ENCODE data around the gene HMGA1.
A peak's percentile ranks its signal among the peaks of the same experiment; 100 is the strongest.

Gene HMGA1

GRCh38 chr6:34237316-34237721 is 646 bp downstream of the HMGA1 start:
- no peak for TF ChIP-seq CTCF (IDR thresholded peaks at IDR 0.05; ENCODE audit: low read depth, low read length, missing control alignments)
- Histone ChIP-seq H3K36me3 (replicated peaks) (peaks cover 17% of the 10 kb centered on the region), H3K27ac (peak overlapping the region; percentile 76), H3K27me3 (replicated peaks) (no peaks in the 10 kb centered on the region), H3K4me3 (ENCODE audit: low read depth, low read length) (peak overlapping the region; percentile 82)
- in situ Hi-C loops (cut with HindIII; ENCODE audit: low pct_ligation_motif_present, low sequenced_read_pairs) = no loop called here
- no peak for DNase-seq

- Histone ChIP-seq H3K4me3 (ENCODE audit: low read depth, low read length) (peak overlapping the region; percentile 82), H3K36me3 (replicated peaks) (peaks cover 20% of the 10 kb centered on the region), H3K27me3 (replicated peaks) (no peaks in the 10 kb centered on the region), H3K27ac (peak overlapping the region; percentile 63)
- TF ChIP-seq CTCF (IDR thresholded peaks at IDR 0.05; ENCODE audit: low read depth, low read length, missing control alignments) = peak; percentile 34
- in situ Hi-C loops (cut with HindIII; ENCODE audit: low pct_ligation_motif_present, low sequenced_read_pairs) = no loop called here
- DNase-seq = no peak
These were observed 1.3 kb downstream of the HMGA1 start for GRCh38 chr6:34237722-34238584.

GRCh38 chr6:34238585-34239499 is 2.2 kb downstream of the HMGA1 start:
- TF ChIP-seq CTCF (IDR thresholded peaks at IDR 0.05; ENCODE audit: low read depth, low read length, missing control alignments) = no peak
- Histone ChIP-seq H3K27me3 (replicated peaks) (no peaks in the 10 kb centered on the region), H3K27ac (no peak overlapping the region), H3K4me3 (ENCODE audit: low read depth, low read length) (peak overlapping the region; percentile 82), H3K36me3 (replicated peaks) (peaks cover 26% of the 10 kb centered on the region)
- in situ Hi-C loops (cut with HindIII; ENCODE audit: low pct_ligation_motif_present, low sequenced_read_pairs) = no loop called here
- DNase-seq = no peak

GRCh38 chr6:34239500-34239825 is 2.8 kb downstream of the HMGA1 start:
- no peaks in the 10 kb centered on the region for H3K27me3 ChIP-seq (replicated peaks)
- peaks cover 26% of the 10 kb centered on the region for H3K36me3 ChIP-seq (replicated peaks)
- TF ChIP-seq CTCF (IDR thresholded peaks at IDR 0.05; ENCODE audit: low read depth, low read length, missing control alignments) = no peak
- H3K4me3 ChIP-seq (ENCODE audit: low read depth, low read length) = peak overlapping the region; percentile 82
- in situ Hi-C loops (cut with HindIII; ENCODE audit: low pct_ligation_motif_present, low sequenced_read_pairs) = no loop called here
- no peak overlapping the region for H3K27ac ChIP-seq
- DNase-seq = no peak

- H3K36me3 ChIP-seq (replicated peaks) = peaks cover 26% of the 10 kb centered on the region
- DNase-seq = no peak
- H3K4me3 ChIP-seq (ENCODE audit: low read depth, low read length) = peak overlapping the region; percentile 82
- H3K27me3 ChIP-seq (replicated peaks) = no peaks in the 10 kb centered on the region
- in situ Hi-C loops (cut with HindIII; ENCODE audit: low pct_ligation_motif_present, low sequenced_read_pairs) = no loop called here
- H3K27ac ChIP-seq = no peak overlapping the region
- no peak for TF ChIP-seq CTCF (IDR thresholded peaks at IDR 0.05; ENCODE audit: low read depth, low read length, missing control alignments)
These were observed 3.2 kb downstream of the HMGA1 start for GRCh38 chr6:34239893-34240292.
